Measurements from ENCODE around the gene ZC3H12D.

ZC3H12D gene

DNA sequence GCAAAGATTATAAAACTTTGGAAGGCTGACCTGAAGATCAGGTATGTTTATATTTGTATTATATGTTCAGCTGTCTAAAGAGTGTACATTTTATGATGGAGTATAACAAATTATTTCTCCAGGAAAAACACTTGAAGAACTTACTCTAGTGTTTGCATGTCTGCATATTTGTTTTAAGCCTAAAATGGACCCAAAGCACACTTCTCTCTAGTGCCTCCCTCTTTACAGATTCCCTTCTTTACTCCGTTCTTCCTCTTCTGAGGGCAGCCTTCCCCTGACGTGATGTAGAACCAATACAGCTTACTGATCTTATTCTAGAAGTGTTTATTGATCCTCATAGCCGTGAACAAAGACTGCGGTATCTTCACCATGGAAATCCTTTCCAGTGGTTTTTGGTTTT, 70.8 kb downstream of the ZC3H12D start:
- no peak for DNase-seq (ENCODE audit: low read depth)

- no peak for DNase-seq (ENCODE audit: low read depth)
Observed at GRCh38 chr6:149410557-149410956, 74.3 kb downstream of the ZC3H12D start.

- DNase-seq (ENCODE audit: low read depth) = no peak
Observed at GRCh38 chr6:149409617-149410016, 75.2 kb downstream of the ZC3H12D start.

DNA sequence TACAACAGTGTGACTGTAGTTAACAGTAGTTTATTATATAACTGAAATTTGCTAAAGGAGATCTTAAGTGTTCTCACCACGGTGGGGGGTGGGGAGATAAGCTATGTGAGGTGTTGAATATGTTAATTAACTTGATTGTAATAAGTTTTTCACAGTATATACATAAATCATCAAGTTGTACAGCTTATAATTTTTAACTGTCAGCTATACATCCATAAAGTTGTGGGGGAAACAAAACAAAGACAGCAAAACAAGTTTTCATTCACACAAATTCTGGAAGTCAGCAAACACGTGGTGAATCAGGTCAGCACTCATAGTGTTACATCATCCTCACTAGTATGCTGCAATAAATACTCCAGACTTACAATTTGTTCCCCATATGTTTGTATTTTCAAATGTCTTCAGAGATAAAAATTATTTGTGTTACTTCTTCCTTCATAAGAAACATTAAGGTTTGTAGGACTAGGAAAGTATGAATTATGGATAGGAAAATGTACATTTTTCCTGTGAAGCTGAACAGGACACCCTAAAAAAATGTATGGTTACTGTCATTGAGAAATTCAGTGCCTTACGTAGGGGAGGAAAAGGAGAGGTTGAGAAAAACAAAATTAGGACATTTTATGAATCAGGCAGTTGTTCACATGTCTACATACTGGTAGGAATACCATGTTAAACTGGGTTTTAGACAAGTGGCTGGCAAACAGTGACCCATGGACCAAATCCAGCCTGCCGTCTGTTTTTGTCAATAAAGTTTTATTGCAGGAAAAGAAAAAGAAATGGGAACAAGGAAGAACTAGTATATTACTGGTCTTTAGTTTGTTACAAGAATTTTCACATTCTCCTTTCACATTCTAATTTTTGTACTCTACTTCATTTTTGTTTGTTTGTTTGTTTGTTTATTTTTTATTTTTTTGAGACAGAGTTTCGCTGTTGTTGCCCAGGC, 78.7 kb downstream of the ZC3H12D start:
- no peak for DNase-seq (ENCODE audit: low read depth)

- DNase-seq (ENCODE audit: low read depth) = no peak
Observed at GRCh38 chr6:149403534-149403933, 81.3 kb downstream of the ZC3H12D start.

DNA sequence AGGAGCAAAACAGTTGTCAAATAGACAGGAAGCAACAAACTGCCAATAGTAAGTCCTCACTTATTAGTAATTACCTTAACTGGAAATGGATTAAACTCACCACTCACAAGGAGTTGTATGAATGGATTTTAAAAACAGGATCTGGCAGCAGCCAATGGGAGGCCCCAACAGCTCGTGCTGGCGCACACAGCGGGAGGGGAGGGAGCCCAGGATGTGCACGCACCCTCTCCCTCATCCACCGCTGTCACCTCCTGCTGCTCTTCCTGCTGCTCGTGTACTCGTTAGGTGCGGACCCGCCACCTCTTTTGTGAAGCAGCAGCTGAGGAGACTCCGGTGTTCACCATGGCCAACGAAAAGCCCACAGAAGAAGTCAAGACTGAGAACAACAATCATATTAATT, 84.8 kb downstream of the ZC3H12D start, which contains the start of gene SUMO4:
Gene SUMO4 (plus strand): TSS at position 213 of the 400 bp plus-strand sequence. CDS start 130 bp downstream, at position 343.
- DNase-seq (ENCODE audit: low read depth) = no peak

GRCh38 chr6:149397384-149397783, 87.4 kb downstream of the ZC3H12D start:
- no peak for DNase-seq (ENCODE audit: low read depth)

Data from activated gamma-delta T cell treated with anti-CD3 and anti-CD28 coated beads, Interleukin-2, amount 50 U/mL, for 16 hours (primary cell).